Breast epithelium (tissue), 4 donors: Measurements from ENCODE around the gene NLRX1. TPM values are rescaled to one million over a fixed set of nuclear protein-coding genes. Genes with fewer than 3 reads are reported as not detected.
"Not testable (repeated sequence)": the region's sequence is repeated elsewhere in the genome, so short reads cannot be mapped to it uniquely, and the experiment has no call there.

Experiments
- DNase-seq, 2 donors: peaks; one replicate each; pipeline ENCODE4 v3.0.0-alpha.2; 2019; ENCODE audit warnings: low spot score in 2 of 2
- H3K27ac ChIP-seq, 2 donors: fragments of 200-600 bp; sonication (generic) in 1 of 2; one replicate each; pipeline ENCODE4 v1.5.1; 2016 to 2019; ENCODE audit warnings: mild to moderate bottlenecking in 1 of 2
- H3K27me3 ChIP-seq, 2 donors: fragments of 200-600 bp; sonication (generic) in 1 of 2; one replicate each; pipeline versions ENCODE4 v1.5.1 to v1.6.0; 2017 to 2019; ENCODE audit warnings: control low read depth in 1 of 2, mild to moderate bottlenecking in 1 of 2
- H3K36me3 ChIP-seq: fragments of 200-600 bp; one replicate; pipeline ENCODE4 v1.5.1; 2019
- H3K4me1 ChIP-seq, 2 donors: fragments of 200-600 bp; sonication (generic); one replicate each; pipeline ENCODE4 v1.5.1; 2016 to 2019; ENCODE audit warnings: control low read depth in 1 of 2
- H3K4me3 ChIP-seq, 3 donors: fragments of 200-600 bp; sonication (generic); 1 replicate in 2 of 3; 2 replicates in 1 of 3; pipeline ENCODE4 v1.5.1; 2016 to 2019; ENCODE audit warnings: mild to moderate bottlenecking in 3 of 3, moderate library complexity in 2 of 3
- H3K9me3 ChIP-seq, 2 donors: fragments of 200-600 bp; sonication (generic) in 1 of 2; one replicate each; pipeline ENCODE4 v1.5.1; 2016 to 2019; ENCODE audit warnings: control low read depth in 1 of 2
- CTCF ChIP-seq, 3 donors: fragments of 450-650 bp; IDR thresholded peaks; one replicate each; pipeline ENCODE4 v1.5.1; 2016 to 2017; ENCODE audit warnings: antibody characterized with exemption in 3 of 3, mild to moderate bottlenecking in 3 of 3, moderate library complexity in 3 of 3
- POLR2A ChIP-seq: fragments of 450-650 bp; IDR thresholded peaks from one replicate; pipeline ENCODE4 v1.6.1; 2016; ENCODE audit warnings: antibody characterized with exemption, mild to moderate bottlenecking, moderate library complexity
- POLR2AphosphoS5 ChIP-seq, 3 donors: sonication (generic); formaldehyde crosslinking; IDR thresholded peaks; one replicate each; pipeline ENCODE4 v1.6.1; 2017; ENCODE audit warnings: antibody characterized with exemption in 3 of 3
- intact Hi-C: fragments of 100-400 bp; cut with DNase I; formaldehyde crosslinking; loops from one replicate; pipeline ENCODE4 v1.15.1; 2023; ENCODE audit warnings: low total_unique reads
- total RNA-seq, 3 donors: library from RNA; depleted of rRNA; stranded (reverse); fragments of >200 nt; gene quantifications; one replicate each; pipeline ENCODE4 v1.1.0, GENCODE V29; 2016

Gene NLRX1
- total RNA-seq, 3 donors from 2014 or later, result 11.5 to 16.1 (median 13.3) TPM

DNA sequence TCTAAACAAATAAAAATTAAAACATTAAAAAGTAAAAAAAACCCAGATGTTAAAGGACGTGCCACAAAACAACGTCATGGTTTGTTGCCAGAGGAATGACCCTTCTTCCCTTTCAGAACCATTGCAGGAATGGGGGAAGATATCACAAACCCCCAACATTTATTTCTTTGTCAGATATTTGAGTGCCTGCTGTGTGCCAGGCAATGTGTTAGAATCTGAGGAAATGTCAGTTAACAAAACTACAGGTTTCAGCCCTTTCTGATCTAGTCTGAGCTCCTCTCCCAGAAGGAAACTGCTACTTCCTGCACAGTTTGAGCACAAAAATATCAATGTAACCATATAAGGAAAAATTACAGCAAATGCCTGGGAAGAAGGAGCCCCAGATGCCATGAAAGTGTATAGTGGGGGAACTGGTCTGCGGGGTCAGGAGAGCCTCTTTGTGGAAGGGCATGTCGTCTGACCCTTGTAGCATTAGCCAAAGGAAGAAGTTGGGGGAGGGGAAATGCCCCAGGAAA is 9.7 kb downstream of the NLRX1 start:
- Histone ChIP-seq H3K4me1 (no peaks in the 10 kb centered on the region), H3K4me3 (no peak overlapping the region), H3K36me3 (no peaks in the 10 kb centered on the region), H3K9me3 (no peaks in the 10 kb centered on the region), H3K27ac (no peak overlapping the region), H3K27me3 (no peaks in the 10 kb centered on the region)
- intact Hi-C loops, result no loop called here
- DNase-seq, result no peak
- no peak for TF ChIP-seq POLR2A
- TF ChIP-seq POLR2AphosphoS5 (IDR thresholded peaks at IDR 0.05), result no peak
- TF ChIP-seq CTCF (IDR thresholded peaks at IDR 0.05), result no peak

GRCh38 chr11:119179342-119179741 is 10.8 kb downstream of the NLRX1 start:
- H3K4me3 ChIP-seq, result no peak overlapping the region
- DNase-seq, result no peak
- no peaks in the 10 kb centered on the region for H3K27me3 ChIP-seq
- H3K9me3 ChIP-seq, result no peaks in the 10 kb centered on the region
- H3K27ac ChIP-seq, result no peak overlapping the region
- intact Hi-C loops, result no loop called here
- no peaks in the 10 kb centered on the region for H3K4me1 ChIP-seq
- no peaks in the 10 kb centered on the region for H3K36me3 ChIP-seq
- no peak for TF ChIP-seq POLR2A
- no peak for TF ChIP-seq POLR2AphosphoS5 (IDR thresholded peaks at IDR 0.05)
- TF ChIP-seq CTCF (IDR thresholded peaks at IDR 0.05), result no peak

DNA sequence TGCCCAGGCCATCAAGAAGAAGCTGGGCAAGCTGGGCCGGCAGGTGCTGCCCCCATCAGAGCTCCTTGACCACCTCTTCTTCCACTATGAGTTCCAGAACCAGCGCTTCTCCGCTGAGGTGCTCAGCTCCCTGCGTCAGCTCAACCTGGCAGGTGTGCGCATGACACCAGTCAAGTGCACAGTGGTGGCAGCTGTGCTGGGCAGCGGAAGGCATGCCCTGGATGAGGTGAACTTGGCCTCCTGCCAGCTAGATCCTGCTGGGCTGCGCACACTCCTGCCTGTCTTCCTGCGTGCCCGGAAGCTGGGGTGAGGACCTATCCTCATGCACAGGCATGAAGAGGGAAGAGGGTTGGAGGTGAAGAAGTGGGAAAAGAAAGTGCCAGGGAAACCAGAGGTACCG is 11.5 kb downstream of the NLRX1 start:
- Histone ChIP-seq H3K27me3 (no peaks in the 10 kb centered on the region), H3K4me1 (no peaks in the 10 kb centered on the region), H3K36me3 (no peaks in the 10 kb centered on the region), H3K27ac (no peak overlapping the region), H3K4me3 (no peak overlapping the region), H3K9me3 (no peaks in the 10 kb centered on the region)
- intact Hi-C loops, result no loop called here
- TF ChIP-seq POLR2AphosphoS5 (IDR thresholded peaks at IDR 0.05) (no peak), POLR2A (no peak), CTCF (IDR thresholded peaks at IDR 0.05) (no peak)
- DNase-seq, result no peak

DNA sequence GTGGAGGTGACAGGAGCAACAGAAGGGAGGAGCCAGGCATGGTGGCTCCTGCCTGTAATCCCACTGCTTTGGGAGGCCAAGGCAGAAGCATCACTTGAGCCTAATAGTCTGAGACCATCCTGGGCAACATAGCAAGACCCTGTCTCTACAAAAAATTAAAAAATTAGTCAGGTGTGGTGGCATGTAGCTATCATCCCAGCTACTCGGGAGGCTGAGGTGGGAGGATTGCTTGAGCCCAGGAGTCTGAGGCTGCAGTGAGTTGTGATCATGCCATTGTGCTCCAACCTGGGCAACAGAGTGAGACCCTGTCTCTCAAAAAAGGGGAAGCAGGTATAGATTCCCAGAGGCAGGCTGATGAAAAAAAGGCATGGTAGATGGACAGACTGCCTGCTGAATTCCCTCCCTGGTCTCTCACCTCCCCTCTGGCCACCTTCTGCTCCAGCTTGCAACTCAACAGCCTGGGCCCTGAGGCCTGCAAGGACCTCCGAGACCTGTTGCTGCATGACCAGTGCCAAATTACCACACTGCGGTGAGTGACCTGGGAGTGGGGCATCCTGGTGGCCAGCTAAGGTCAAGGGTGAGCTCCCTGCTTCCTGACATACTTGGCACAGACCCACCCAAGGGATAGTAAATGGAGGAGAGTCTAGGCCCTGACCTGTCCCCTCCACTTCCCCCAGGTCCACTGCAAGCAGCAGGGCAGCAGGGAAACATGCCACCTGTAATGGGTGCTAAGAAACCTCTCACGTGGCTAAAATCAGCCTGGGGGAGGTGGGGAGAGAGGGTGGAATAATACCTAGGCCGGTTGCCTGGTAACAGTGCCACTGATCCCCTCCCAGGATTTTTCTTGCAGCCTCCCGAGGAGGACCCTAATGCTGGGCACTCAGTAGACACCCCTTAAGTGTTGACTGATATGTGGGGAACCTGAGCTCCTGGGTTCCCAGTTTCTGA is 12.5 kb downstream of the NLRX1 start:
- DNase-seq, result no peak
- Histone ChIP-seq H3K4me3 (no peak overlapping the region), H3K27me3 (peaks cover 0 to under 1% of the 10 kb centered on the region in 2 donors), H3K27ac (no peak overlapping the region), H3K36me3 (no peaks in the 10 kb centered on the region), H3K9me3 (no peaks in the 10 kb centered on the region), H3K4me1 (no peaks in the 10 kb centered on the region)
- intact Hi-C loops, result no loop called here
- no peak for TF ChIP-seq CTCF (IDR thresholded peaks at IDR 0.05)
- TF ChIP-seq POLR2A, result no peak
- TF ChIP-seq POLR2AphosphoS5 (IDR thresholded peaks at IDR 0.05), result no peak

DNA sequence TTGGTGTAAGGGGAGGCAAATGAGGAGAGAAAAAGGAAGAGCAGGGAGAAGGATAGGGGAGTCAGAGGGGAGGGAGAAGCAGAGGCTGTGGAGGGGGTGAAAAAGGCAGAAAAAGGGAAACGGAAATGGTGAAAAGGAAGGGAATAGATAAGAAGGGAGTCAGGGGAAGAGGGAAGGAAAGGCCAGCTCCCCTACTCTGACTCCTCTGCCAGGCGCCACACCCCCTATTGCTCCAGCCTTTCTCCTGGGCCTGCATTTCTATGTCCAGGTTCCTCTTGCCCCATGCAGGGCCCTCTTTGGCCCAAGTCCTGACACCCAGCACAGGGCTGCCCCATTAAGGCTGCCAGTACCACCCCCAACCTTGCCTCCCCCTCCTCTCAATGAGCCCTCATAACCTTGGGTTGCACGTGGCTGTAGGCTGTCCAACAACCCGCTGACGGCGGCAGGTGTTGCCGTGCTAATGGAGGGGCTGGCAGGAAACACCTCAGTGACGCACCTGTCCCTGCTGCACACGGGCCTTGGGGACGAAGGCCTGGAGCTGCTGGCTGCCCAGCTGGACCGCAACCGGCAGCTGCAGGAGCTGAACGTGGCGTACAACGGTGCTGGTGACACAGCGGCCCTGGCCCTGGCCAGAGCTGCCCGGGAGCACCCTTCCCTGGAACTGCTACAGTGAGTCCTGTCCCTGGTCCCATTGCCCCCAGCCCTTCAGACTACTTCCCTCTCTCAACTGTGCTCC is 13.3 kb downstream of the NLRX1 start:
- H3K27ac ChIP-seq, result no peak overlapping the region
- no peak overlapping the region for H3K4me3 ChIP-seq
- no peaks in the 10 kb centered on the region for H3K4me1 ChIP-seq
- no peaks in the 10 kb centered on the region for H3K36me3 ChIP-seq
- no peak for DNase-seq
- H3K27me3 ChIP-seq, result peaks cover 0 to 2% of the 10 kb centered on the region in 2 donors
- H3K9me3 ChIP-seq, result no peaks in the 10 kb centered on the region
- intact Hi-C loops, result no loop called here
- TF ChIP-seq CTCF (IDR thresholded peaks at IDR 0.05), result no peak
- no peak for TF ChIP-seq POLR2A

DNA sequence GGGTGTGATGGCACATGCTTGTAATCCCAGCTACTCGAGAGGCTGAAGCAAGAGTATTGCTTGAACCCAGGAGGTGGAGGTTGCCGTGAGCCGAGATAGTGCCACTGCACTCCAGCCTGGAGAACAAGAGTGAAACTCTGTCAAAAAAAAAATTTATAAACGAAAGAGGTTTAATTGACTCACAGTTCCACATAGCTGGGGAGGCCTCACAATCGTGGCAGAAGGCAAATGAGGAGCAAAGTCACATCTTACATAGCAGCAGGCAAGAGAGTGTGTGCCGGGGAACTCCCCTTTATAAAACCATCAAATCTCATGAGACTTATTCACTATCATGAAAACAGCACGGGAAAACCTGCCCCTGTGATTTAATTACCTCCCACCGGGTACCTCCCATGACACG is 15.9 kb downstream of the NLRX1 start:
- H3K27me3 ChIP-seq, H3K36me3 ChIP-seq, H3K4me1 ChIP-seq, H3K4me3 ChIP-seq, intact Hi-C loops, DNase-seq, H3K27ac ChIP-seq, H3K9me3 ChIP-seq: not testable (repeated sequence)
